HCT116 (cell line): ENCODE results near the gene TSC22D1. TPM values are rescaled to one million over a fixed set of nuclear protein-coding genes. Genes with fewer than 3 reads are reported as not detected.

ENCODE experiments used
- ATAC-seq: fragments of 200-7000 bp; cut with Tn5 transposase; 2 replicates; pipeline ENCODE4 v1.9.1; 2020; ENCODE audit warnings: mild to moderate bottlenecking, moderate library complexity
- BruUV-seq: library from RNA; stranded (reverse); fragments of 400-500 nt; replicated peaks from 2 replicates; lab custom pipeline; 2021; lab: Mats Ljungman, UMichigan
- CTCF ChIA-PET: fragments of 300-600 bp; sonication (Branson Sonifier 250); formaldehyde crosslinking; loops from one replicate; lab custom pipeline; 2021; ENCODE audit warnings: antibody characterized with exemption; lab: Charles Lee
- POLR2A ChIA-PET: fragments of 300-600, 350-600 bp; sonication (Branson Sonifier 250); formaldehyde crosslinking; loops from one replicate; lab custom pipeline; 2021; ENCODE audit warnings: antibody characterized with exemption; lab: Charles Lee
- RAD21 ChIA-PET, 2 experiments: fragments of 300-600 bp; sonication (Branson Sonifier 250); formaldehyde crosslinking; loops; one replicate each; lab custom pipeline; 2023; ENCODE audit warnings: low total read pairs in 2 of 2; ENCODE audit not compliant: uncharacterized antibody in 2 of 2, unreplicated experiment in 2 of 2, low non-redundant PET in 1 of 2; lab: Charles Lee
- DNase-seq: peaks from one replicate; pipeline ENCODE4 v3.0.0-alpha.2; 2010; ENCODE audit warnings: low read depth, low spot score
- H2AFZ ChIP-seq: fragments of 200-600 bp; shearing (Covaris generic), sonication (generic); 2 replicates; pipeline ENCODE4 v1.6.1; 2017; ENCODE audit warnings: low read depth, mixed run types, mixed read lengths, antibody characterized with exemption, low read length; ENCODE audit not compliant: poor library complexity, severe bottlenecking
- H3K27ac ChIP-seq: 2 replicates; pipeline ENCODE4 v1.5.1; 2012; ENCODE audit warnings: low read depth, low read length
- H3K27me3 ChIP-seq: fragments of 200-600 bp; sonication (generic); 2 replicates; pipeline ENCODE4 v1.6.1; 2016; ENCODE audit warnings: mixed run types, low read length, mixed read lengths; ENCODE audit not compliant: insufficient read depth
- H3K36me3 ChIP-seq, 2 experiments: fragments of 200-500 bp in 1 of 2; fragments of 200-600 bp in 1 of 2; sonication (Bioruptor generic) in 1 of 2; sonication (generic) in 1 of 2; 2 replicates each; pipeline versions ENCODE4 v1.5.1 to v1.6.1; 2014 to 2016; ENCODE audit warnings: low read length in 2 of 2, inconsistent platforms in 1 of 2, mixed read lengths in 1 of 2, mixed run types in 1 of 2; ENCODE audit not compliant: insufficient read depth in 2 of 2, control insufficient read depth in 1 of 2
- H3K4me1 ChIP-seq, 2 experiments: fragments of 200-600 bp in 1 of 2; sonication (generic) in 1 of 2; 2 replicates each; pipeline versions ENCODE4 v1.5.1 to v1.6.1; 2012 to 2017; ENCODE audit warnings: low read length in 2 of 2, inconsistent platforms in 1 of 2, mild to moderate bottlenecking in 1 of 2, mixed read lengths in 1 of 2, mixed run types in 1 of 2, moderate library complexity in 1 of 2; ENCODE audit not compliant: insufficient read depth in 2 of 2, control insufficient read depth in 1 of 2
- H3K4me2 ChIP-seq: fragments of 200-600 bp; sonication (generic); 2 replicates; pipeline ENCODE4 v1.6.1; 2017; ENCODE audit warnings: mixed run types, low read length, mixed read lengths
- H3K4me3 ChIP-seq, 2 experiments: fragments of 200-600 bp in 1 of 2; sonication (generic) in 1 of 2; replicated peaks in 1 of 2; 2 replicates each; pipeline ENCODE4 v1.5.1; 2011 to 2016; ENCODE audit warnings: low read length in 2 of 2, control low read depth in 1 of 2, low read depth in 1 of 2, mild to moderate bottlenecking in 1 of 2, mixed read lengths in 1 of 2, mixed run types in 1 of 2
- H3K79me2 ChIP-seq: fragments of 200-600 bp; sonication (generic); 2 replicates; pipeline ENCODE4 v1.6.1; 2017; ENCODE audit warnings: mild to moderate bottlenecking, mixed run types, low read length, moderate library complexity, mixed read lengths; ENCODE audit not compliant: insufficient read depth
- H3K9ac ChIP-seq: fragments of 200-600 bp; sonication (generic); 2 replicates; pipeline ENCODE4 v1.6.1; 2016; ENCODE audit warnings: low read length, mixed read lengths
- H3K9me2 ChIP-seq: fragments of 200-600 bp; sonication (generic), shearing (Covaris generic); 2 replicates; pipeline ENCODE4 v1.6.1; 2017; ENCODE audit warnings: mixed run types, mild to moderate bottlenecking, moderate library complexity; ENCODE audit not compliant: insufficient read depth
- H3K9me3 ChIP-seq, 2 experiments: fragments of 200-500 bp in 1 of 2; fragments of 200-600 bp in 1 of 2; sonication (Bioruptor generic) in 1 of 2; sonication (generic) in 1 of 2; 2 replicates each; pipeline ENCODE4 v1.6.1; 2014 to 2017; ENCODE audit warnings: low read length in 2 of 2, mixed read lengths in 2 of 2, inconsistent platforms in 1 of 2, low read depth in 1 of 2, mild to moderate bottlenecking in 1 of 2, mixed run types in 1 of 2, moderate library complexity in 1 of 2; ENCODE audit not compliant: control insufficient read depth in 1 of 2, insufficient read depth in 1 of 2
- H4K20me1 ChIP-seq: fragments of 200-600 bp; sonication (generic), shearing (Covaris generic); 2 replicates; pipeline ENCODE4 v1.6.1; 2017; ENCODE audit warnings: mixed run types, mild to moderate bottlenecking, moderate library complexity; ENCODE audit not compliant: insufficient read depth
- CBX3 ChIP-seq: IDR thresholded peaks from 2 replicates; pipeline ENCODE4 v1.6.1; 2012; ENCODE audit warnings: low read depth
- CEBPB ChIP-seq: IDR thresholded peaks from 2 replicates; pipeline ENCODE4 v1.6.1; 2012; ENCODE audit warnings: low read depth
- EGR1 ChIP-seq: IDR thresholded peaks from 2 replicates; pipeline ENCODE4 v1.6.1; 2012; ENCODE audit warnings: low read depth
- EZH2phosphoT487 ChIP-seq: fragments of 200-600 bp; IDR thresholded peaks from 2 replicates; pipeline ENCODE4 v1.6.1; 2018; ENCODE audit warnings: antibody characterized with exemption, borderline replicate concordance
- JUND ChIP-seq: IDR thresholded peaks from 2 replicates; pipeline ENCODE4 v1.6.1; 2012
- POLR2A ChIP-seq: IDR thresholded peaks from 2 replicates; pipeline ENCODE4 v1.7.0; 2011; ENCODE audit warnings: borderline replicate concordance; ENCODE audit not compliant: insufficient read depth, insufficient read length; ENCODE audit errors: extremely low read depth
- POLR2AphosphoS5 ChIP-seq: IDR thresholded peaks from 2 replicates; pipeline ENCODE4 v1.6.1; 2011; ENCODE audit warnings: mild to moderate bottlenecking, low read depth, low read length, moderate library complexity
- RAD21 ChIP-seq: IDR thresholded peaks from 2 replicates; pipeline ENCODE4 v1.6.1; 2012; ENCODE audit warnings: low read depth, mild to moderate bottlenecking
- SIN3A ChIP-seq: IDR thresholded peaks from 2 replicates; pipeline ENCODE4 v1.6.1; 2012; ENCODE audit warnings: low read depth
- SRF ChIP-seq: IDR thresholded peaks from 2 replicates; pipeline ENCODE4 v1.6.1; 2012; ENCODE audit warnings: low read depth
- YY1 ChIP-seq: IDR thresholded peaks from 2 replicates; pipeline ENCODE4 v1.6.1; 2011; ENCODE audit warnings: low read length, low read depth, moderate library complexity, mild to moderate bottlenecking; ENCODE audit not compliant: insufficient replicate concordance; ENCODE audit errors: extremely low read depth
- ZBTB33 ChIP-seq: IDR thresholded peaks from 2 replicates; pipeline ENCODE4 v1.6.1; 2011; ENCODE audit warnings: mild to moderate bottlenecking, low read length, moderate library complexity; ENCODE audit not compliant: insufficient replicate concordance; ENCODE audit errors: extremely low read depth
- ZNF274 ChIP-seq: fragments of 200-500 bp; sonication (Bioruptor generic); IDR thresholded peaks from 2 replicates; pipeline ENCODE4 v1.6.1; 2014; ENCODE audit warnings: mild to moderate bottlenecking, low read depth, low read length, inconsistent platforms
- intact Hi-C: fragments of 100-400 bp; cut with micrococcal nuclease; formaldehyde crosslinking; loops from 2 replicates; pipeline ENCODE4 v1.10.0; 2022
- total RNA-seq: library from RNA; stranded (reverse); gene quantifications from one replicate; pipeline ENCODE4 v1.2.1, GENCODE V29; 2021; ENCODE audit not compliant: unreplicated experiment
- TF ChIP-seq, protein P1 (sequence below): IDR thresholded peaks from 2 replicates; pipeline ENCODE4 v1.6.1; 2012
- TF ChIP-seq, protein P2 (sequence below): IDR thresholded peaks from 2 replicates; pipeline ENCODE4 v1.6.1; 2012

Gene TSC22D1
- total RNA-seq, 1 experiment from 2014 or later = 268 TPM

GRCh38 chr13:44435919-44436510 lies 140.1 kb downstream of the TSC22D1 start:
- Histone ChIP-seq H3K9me2 (no peaks in the 10 kb centered on the region), H3K9me3 (no peaks in the 10 kb centered on the region), H3K27ac (peak overlapping the region; percentile 91), H3K27me3 (no peaks in the 10 kb centered on the region), H3K4me3 (peak overlapping the region; percentile 90 to 94), H2AFZ (no peak overlapping the region), H3K79me2 (peaks cover 29% of the 10 kb centered on the region), H3K4me2 (peak overlapping the region; percentile 93), H4K20me1 (peaks cover 6% of the 10 kb centered on the region; the same call in 1 of the 2 replicates), H3K36me3 (peaks cover 13 to 21% of the 10 kb centered on the region in 2 experiments; a peak in 3 of 4 replicates), H3K4me1 (peaks cover 35 to 63% of the 10 kb centered on the region in 2 experiments), H3K9ac (peak overlapping the region; percentile 90)
- ChIA-PET CTCF (interaction anchor here (1.1 to 4.9 kb wide), 9 partner anchors 35 to 527 kb away, joined by 3 to 91 read pairs (median 5); no protein-coding TSS in a partner anchor), RAD21 (interaction anchor here (0.6 to 2.3 kb wide), 6 partner anchors 129 to 528 kb away, joined by 3 to 19 read pairs (median 8); no protein-coding TSS in a partner anchor), POLR2A (interaction anchor here (0.6 to 7.6 kb wide), 42 partner anchors 7 to 528 kb away, joined by 3 to 172 read pairs (median 7); no protein-coding TSS in a partner anchor)
- TF ChIP-seq ZNF274 = no peak
- TF ChIP-seq POLR2AphosphoS5 = 0 out of 2 replicates have a peak, but pooled peaks have one; percentile 9
- no peak for TF ChIP-seq CBX3
- TSS peak; percentile 78 for BruUV-seq
- ATAC-seq = no peak
- no peak for DNase-seq
- intact Hi-C loops = loop anchor here (1.0 to 5.0 kb wide), 6 partner anchors 36 to 294 kb away; no protein-coding TSS in a partner anchor

GRCh38 chr13:44435142-44435918 lies 140.8 kb downstream of the TSC22D1 start:
- peaks cover 13 to 21% of the 10 kb centered on the region in 2 experiments; a peak in 3 of 4 replicates for H3K36me3 ChIP-seq
- no peaks in the 10 kb centered on the region for H3K27me3 ChIP-seq
- TSS peak; percentile 89 for BruUV-seq
- intact Hi-C loops = loop anchor here (1.0 to 5.0 kb wide), 3 partner anchors 37 to 293 kb away; no protein-coding TSS in a partner anchor
- peak overlapping the region; percentile 91 for H3K27ac ChIP-seq
- peaks cover 29% of the 10 kb centered on the region for H3K79me2 ChIP-seq
- H3K4me2 ChIP-seq = peak overlapping the region; percentile 93
- ATAC-seq = peak; percentile 59
- DNase-seq = peak; percentile 92
- no peaks in the 10 kb centered on the region for H3K9me3 ChIP-seq
- no peaks in the 10 kb centered on the region for H3K9me2 ChIP-seq
- peaks cover 6% of the 10 kb centered on the region; the same call in 1 of the 2 replicates for H4K20me1 ChIP-seq
- peak overlapping the region; percentile 90 for H3K9ac ChIP-seq
- POLR2A ChIA-PET = interaction anchor here (0.6 to 7.6 kb wide), 37 partner anchors 11 to 897 kb away, joined by 3 to 172 read pairs (median 5); no protein-coding TSS in a partner anchor
- H2AFZ ChIP-seq = no peak overlapping the region
- RAD21 ChIA-PET = interaction anchor here (0.6 to 1.7 kb wide), 8 partner anchors 11 to 293 kb away, joined by 3 to 11 read pairs (median 6); no protein-coding TSS in a partner anchor
- CTCF ChIA-PET = interaction anchor here (0.7 to 1.3 kb wide), 5 partner anchors 70 to 530 kb away, joined by 3 to 8 read pairs (median 4); no protein-coding TSS in a partner anchor
- peak overlapping the region; percentile 90 to 94 for H3K4me3 ChIP-seq
- H3K4me1 ChIP-seq = peaks cover 32 to 66% of the 10 kb centered on the region in 2 experiments
- no peak for TF ChIP-seq EGR1
- no peak for TF ChIP-seq JUND
- TF ChIP-seq YY1 = no peak
- TF ChIP-seq ZBTB33 = peak; percentile 34
- no peak for TF ChIP-seq RAD21
- TF ChIP-seq CBX3 = no peak
- TF ChIP-seq SRF = no peak
- TF ChIP-seq CEBPB = no peak
- TF ChIP-seq EZH2phosphoT487 = no peak
- TF ChIP-seq POLR2A = peak; percentile 15
- TF ChIP-seq SIN3A = no peak
- TF ChIP-seq, protein P1, sequence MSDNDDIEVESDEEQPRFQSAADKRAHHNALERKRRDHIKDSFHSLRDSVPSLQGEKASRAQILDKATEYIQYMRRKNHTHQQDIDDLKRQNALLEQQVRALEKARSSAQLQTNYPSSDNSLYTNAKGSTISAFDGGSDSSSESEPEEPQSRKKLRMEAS = no peak
- TF ChIP-seq, protein P2, sequence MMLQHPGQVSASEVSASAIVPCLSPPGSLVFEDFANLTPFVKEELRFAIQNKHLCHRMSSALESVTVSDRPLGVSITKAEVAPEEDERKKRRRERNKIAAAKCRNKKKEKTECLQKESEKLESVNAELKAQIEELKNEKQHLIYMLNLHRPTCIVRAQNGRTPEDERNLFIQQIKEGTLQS = no peak
